H1 (cell line): ENCODE results near the gene IAH1. TPM values are rescaled to one million over a fixed set of nuclear protein-coding genes. Genes with fewer than 3 reads are reported as not detected.

Experiments used
- CTCF ChIA-PET: fragments of 300-600 bp; sonication (Branson Sonifier 250); formaldehyde crosslinking; loops from one replicate; lab custom pipeline; 2021; ENCODE audit not compliant: partially characterized antibody; lab: Charles Lee
- POLR2A ChIA-PET: fragments of 300-600 bp; sonication (Branson Sonifier 250); formaldehyde crosslinking; loops from one replicate; lab custom pipeline; 2021; ENCODE audit warnings: inconsistent platforms; ENCODE audit not compliant: partially characterized antibody; lab: Charles Lee
- DNase-seq, 2 experiments: peaks; one replicate each; pipeline versions ENCODE4 v3.0.0 to v3.0.0-alpha.2; 2010 to 2022; ENCODE audit warnings: low spot score in 2 of 2, low read depth in 1 of 2, mixed read lengths in 1 of 2
- FAIRE-seq: peaks from 2 replicates; lab custom pipeline; 2011; peaks lifted over from hg19 to GRCh38; lab: Jason Lieb, UNC
- H2AFZ ChIP-seq: 2 replicates; pipeline ENCODE4 v1.8.1; 2012; ENCODE audit warnings: low read length, inconsistent platforms
- H2AK5ac ChIP-seq: 2 replicates; pipeline ENCODE4 v1.6.1; 2013; ENCODE audit warnings: low read depth, low read length
- H2BK120ac ChIP-seq: replicated peaks from 2 replicates; pipeline ENCODE3; 2013; ENCODE audit warnings: low read depth, low read length, inconsistent platforms
- H2BK12ac ChIP-seq: 2 replicates; pipeline ENCODE4 v1.6.1; 2013; ENCODE audit warnings: low read depth, low read length
- H2BK15ac ChIP-seq: 2 replicates; pipeline ENCODE4 v1.6.1; 2013; ENCODE audit warnings: low read length
- H2BK20ac ChIP-seq: 2 replicates; pipeline ENCODE4 v1.6.1; 2013; ENCODE audit warnings: low read length
- H2BK5ac ChIP-seq: 2 replicates; pipeline ENCODE4 v1.6.1; 2013; ENCODE audit warnings: low read depth, low read length
- H3K14ac ChIP-seq: 2 replicates; pipeline ENCODE4 v1.6.1; 2013; ENCODE audit warnings: inconsistent platforms; ENCODE audit not compliant: insufficient read length
- H3K18ac ChIP-seq: 2 replicates; pipeline ENCODE4 v1.6.1; 2013; ENCODE audit warnings: low read length; ENCODE audit errors: extremely low read depth
- H3K23ac ChIP-seq: 2 replicates; pipeline ENCODE4 v1.6.1; 2013; ENCODE audit warnings: inconsistent platforms; ENCODE audit not compliant: insufficient read length
- H3K23me2 ChIP-seq: 2 replicates; pipeline ENCODE4 v1.6.1; 2013; ENCODE audit warnings: low read depth, low read length
- H3K27ac ChIP-seq: 2 replicates; pipeline ENCODE4 v1.6.1; 2011; ENCODE audit warnings: low read depth, low read length, inconsistent platforms
- H3K27me3 ChIP-seq, 4 experiments: replicated peaks in 1 of 4; 1 replicate in 1 of 4; 2 replicates in 3 of 4; pipeline versions ENCODE4 v1.6.1 to v1.8.1; 2011 to 2013; ENCODE audit warnings: low read length in 3 of 4, mild to moderate bottlenecking in 3 of 4, inconsistent platforms in 2 of 4, mixed read lengths in 2 of 4, moderate library complexity in 1 of 4; ENCODE audit not compliant: control insufficient read depth in 3 of 4, insufficient read depth in 3 of 4; ENCODE audit errors: extremely low read depth in 1 of 4
- H3K36me3 ChIP-seq, 4 experiments: 2 replicates each; pipeline versions ENCODE4 v1.6.1 to v1.8.1; 2011 to 2013; ENCODE audit warnings: mild to moderate bottlenecking in 4 of 4, low read length in 3 of 4, moderate library complexity in 2 of 4, control low read depth in 1 of 4, inconsistent platforms in 1 of 4; ENCODE audit not compliant: insufficient read depth in 4 of 4, control insufficient read depth in 2 of 4
- H3K4ac ChIP-seq: replicated peaks from 2 replicates; pipeline ENCODE3; 2013; ENCODE audit warnings: low read length, low read depth, mixed read lengths, inconsistent platforms; ENCODE audit not compliant: insufficient read length
- H3K4me1 ChIP-seq, 4 experiments: replicated peaks in 1 of 4; 1 replicate in 1 of 4; 2 replicates in 3 of 4; pipeline versions ENCODE4 v1.6.1 to v1.8.1; 2011 to 2013; ENCODE audit warnings: low read length in 3 of 4, inconsistent platforms in 2 of 4, mixed read lengths in 1 of 4; ENCODE audit not compliant: insufficient read depth in 4 of 4, control insufficient read depth in 3 of 4
- H3K4me2 ChIP-seq, 2 experiments: 2 replicates each; pipeline versions ENCODE4 v1.6.1 to v1.8.1; 2011 to 2013; ENCODE audit warnings: low read depth in 2 of 2, low read length in 2 of 2, control low read depth in 1 of 2, inconsistent platforms in 1 of 2, mild to moderate bottlenecking in 1 of 2; ENCODE audit not compliant: insufficient read depth in 1 of 2
- H3K4me3 ChIP-seq, 4 experiments: fragments of 200-600, 300-600 bp in 1 of 4; sonication (generic), shearing (Covaris generic), sonication (Bioruptor Twin) in 1 of 4; 2 replicates each; pipeline versions ENCODE4 v1.5.1 to v1.8.1; 2011 to 2016; ENCODE audit warnings: low read length in 4 of 4, low read depth in 3 of 4, control low read depth in 2 of 4, inconsistent platforms in 2 of 4, mild to moderate bottlenecking in 2 of 4, mixed read lengths in 1 of 4, moderate library complexity in 1 of 4; ENCODE audit not compliant: insufficient read depth in 2 of 4; ENCODE audit errors: extremely low read depth in 1 of 4
- H3K56ac ChIP-seq: replicated peaks from 2 replicates; pipeline ENCODE3; 2013; ENCODE audit warnings: low read depth, mild to moderate bottlenecking, mixed read lengths, low read length, inconsistent platforms; ENCODE audit not compliant: insufficient read length
- H3K79me1 ChIP-seq: 2 replicates; pipeline ENCODE4 v1.6.1; 2013; ENCODE audit warnings: low read depth, low read length, control low read depth
- H3K79me2 ChIP-seq, 2 experiments: 2 replicates each; pipeline versions ENCODE4 v1.6.1 to v1.8.1; 2012 to 2013; ENCODE audit warnings: low read length in 2 of 2, mild to moderate bottlenecking in 2 of 2, inconsistent platforms in 1 of 2; ENCODE audit not compliant: insufficient read depth in 2 of 2, control insufficient read depth in 1 of 2
- H3K9ac ChIP-seq, 4 experiments: replicated peaks in 1 of 4; 1 replicate in 1 of 4; 2 replicates in 3 of 4; pipeline versions ENCODE4 v1.6.1 to v1.8.1; 2011 to 2013; ENCODE audit warnings: low read depth in 3 of 4, low read length in 3 of 4, control low read depth in 2 of 4, mild to moderate bottlenecking in 2 of 4, moderate library complexity in 2 of 4, inconsistent platforms in 1 of 4; ENCODE audit errors: extremely low read depth in 1 of 4
- H3K9me3 ChIP-seq, 2 experiments: 2 replicates each; pipeline versions ENCODE4 v1.6.1 to v1.8.1; 2012 to 2013; ENCODE audit warnings: mild to moderate bottlenecking in 2 of 2, moderate library complexity in 2 of 2, control low read depth in 1 of 2, inconsistent platforms in 1 of 2, low read depth in 1 of 2, low read length in 1 of 2, mixed read lengths in 1 of 2; ENCODE audit not compliant: insufficient read depth in 2 of 2
- H4K20me1 ChIP-seq, 2 experiments: replicated peaks in 1 of 2; 2 replicates each; pipeline versions ENCODE3 to v1.8.1; 2011 to 2013; ENCODE audit warnings: inconsistent platforms in 2 of 2, low read length in 2 of 2, mild to moderate bottlenecking in 1 of 2; ENCODE audit not compliant: insufficient read depth in 2 of 2, control insufficient read depth in 1 of 2
- H4K5ac ChIP-seq: 2 replicates; pipeline ENCODE4 v1.6.1; 2013; ENCODE audit warnings: low read length, low read depth, mixed read lengths, inconsistent platforms; ENCODE audit not compliant: insufficient read length
- H4K8ac ChIP-seq: 2 replicates; pipeline ENCODE4 v1.8.0; 2013; ENCODE audit warnings: mild to moderate bottlenecking, moderate library complexity, low read length, inconsistent platforms; ENCODE audit not compliant: insufficient read depth; ENCODE audit errors: extremely low read depth
- H4K91ac ChIP-seq: replicated peaks from 2 replicates; pipeline ENCODE3; 2013; ENCODE audit warnings: low read length, mixed read lengths, inconsistent platforms; ENCODE audit not compliant: insufficient read length
- EP300 ChIP-seq, 2 experiments: IDR thresholded peaks; 1 replicate in 1 of 2; 2 replicates in 1 of 2; pipeline ENCODE4 v1.6.1; 2011 to 2012; ENCODE audit warnings: low read depth in 2 of 2, low read length in 2 of 2, mild to moderate bottlenecking in 2 of 2, borderline replicate concordance in 1 of 2, inconsistent platforms in 1 of 2, moderate library complexity in 1 of 2
- JUN ChIP-seq: IDR thresholded peaks from 2 replicates; pipeline ENCODE4 v1.6.1; 2011; ENCODE audit warnings: low read depth, mild to moderate bottlenecking, improper control_type of control experiment, low read length
- MAFK ChIP-seq: IDR thresholded peaks from 2 replicates; pipeline ENCODE4 v1.6.1; 2012; ENCODE audit warnings: low read depth, mild to moderate bottlenecking, improper control_type of control experiment, low read length
- NRF1 ChIP-seq: IDR thresholded peaks from 2 replicates; pipeline ENCODE4 v1.6.1; 2011; ENCODE audit warnings: mild to moderate bottlenecking, low read depth, low read length, improper control_type of control experiment
- POLR2A ChIP-seq, 2 experiments: IDR thresholded peaks; 1 replicate in 1 of 2; 2 replicates in 1 of 2; pipeline ENCODE4 v1.6.1; 2011; ENCODE audit warnings: low read depth in 2 of 2, low read length in 2 of 2, mild to moderate bottlenecking in 2 of 2; ENCODE audit errors: control extremely low read depth in 1 of 2
- SP2 ChIP-seq: IDR thresholded peaks from 2 replicates; pipeline ENCODE4 v1.6.1; 2012; ENCODE audit warnings: mild to moderate bottlenecking, low read length, inconsistent platforms
- YY1 ChIP-seq: IDR thresholded peaks from 2 replicates; pipeline ENCODE4 v1.6.1; 2011; ENCODE audit warnings: low read depth, mild to moderate bottlenecking, low read length
- ZNF274 ChIP-seq: IDR thresholded peaks from 2 replicates; pipeline ENCODE4 v1.7.0; 2012; ENCODE audit warnings: low read length, borderline replicate concordance; ENCODE audit errors: extremely low read depth
- WGBS, 2 experiments: shearing (Covaris generic) in 1 of 2; methylation state at CpG; one replicate each; pipeline versions ENCODE4 v1.1.6 to v1.1.7; 2013 to 2015; ENCODE audit warnings: low lambda C conversion rate in 2 of 2, mixed read lengths in 2 of 2, inconsistent platforms in 1 of 2, low coverage in 1 of 2, missing lambda C conversion rate in 1 of 2; ENCODE audit not compliant: insufficient replicate concordance in 2 of 2, insufficient coverage in 1 of 2, insufficient read length in 1 of 2; ENCODE audit errors: extremely low coverage in 1 of 2, missing lambda C conversion rate in 1 of 2; 5-methylcytosine and 5-hydroxymethylcytosine counted together
- polyA plus RNA-seq, 7 experiments: library from polyadenylated mRNA; depleted of rRNA in 3 of 7; stranded (reverse) in 5 of 7; unstranded in 2 of 7; fragments of >200 nt in 5 of 7; fragments of 200-250 nt in 2 of 7; gene quantifications; 1 replicate in 5 of 7; 2 replicates in 1 of 7; 4 replicates in 1 of 7; pipeline versions ENCODE4 v1.2.1 to v1.2.3, GENCODE V29; 2011 to 2013; ENCODE audit warnings: missing spikeins in 2 of 7, mixed read lengths in 2 of 7
- total RNA-seq: library from RNA; stranded (reverse); fragmentation: NEBNext Ultra II Directional; extraction: Animal tissue kit (Norgen Biotek cat#: 25700); gene quantifications from 2 replicates; pipeline ENCODE4 v1.2.1, GENCODE V29; 2021
- TF ChIP-seq, protein P1 (sequence below): IDR thresholded peaks from 2 replicates; pipeline ENCODE4 v1.6.1; 2012; ENCODE audit warnings: low read length, inconsistent platforms
- TF ChIP-seq, protein P2 (sequence below): IDR thresholded peaks from 2 replicates; pipeline ENCODE4 v1.6.1; 2011; ENCODE audit warnings: low read length, improper control_type of control experiment
- TF ChIP-seq, protein P3 (sequence below): IDR thresholded peaks from 2 replicates; pipeline ENCODE4 v1.6.1; 2012; ENCODE audit warnings: inconsistent platforms

Gene IAH1
- total and polyA plus RNA-seq, 2 of the 8 experiments (the other 6 are each of a cell fraction or from before 2014, with no cell fraction given) = 15.1 to 21.5 TPM

DNA sequence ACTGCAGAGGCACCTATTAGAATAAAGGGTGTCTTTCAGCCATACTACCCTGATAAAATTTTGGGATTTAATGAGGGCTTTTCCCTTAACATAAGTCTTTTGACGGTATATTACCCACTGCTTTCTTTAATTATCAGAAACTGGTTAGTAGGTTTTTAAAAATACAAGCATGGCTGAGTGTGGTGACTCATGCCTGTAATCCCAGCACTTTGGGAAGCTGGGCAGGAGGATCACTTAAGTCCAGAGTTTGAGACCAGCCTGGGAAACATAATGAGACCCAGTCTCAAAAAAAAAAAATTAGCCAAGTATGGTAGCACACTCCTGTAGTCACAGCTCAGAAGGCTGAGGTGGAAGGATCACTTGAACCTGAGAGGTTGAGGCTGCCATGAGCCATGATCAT is 34.8 kb upstream of the IAH1 start:
- FAIRE-seq = no peak
- no peak overlapping the region for H3K4ac ChIP-seq

More for the DNA sequence above, 34.8 kb upstream of the IAH1 start:
- Histone ChIP-seq H3K9me3 (no peaks in the 10 kb centered on the region), H3K27ac (no peak overlapping the region), H4K8ac (no peak overlapping the region), H3K23me2 (no peaks in the 10 kb centered on the region), H3K79me2 (no peaks in the 10 kb centered on the region), H3K14ac (no peak overlapping the region), H4K5ac (no peak overlapping the region), H2BK120ac (no peak overlapping the region), H2AK5ac (no peak overlapping the region), H3K4me2 (no peak overlapping the region), H3K23ac (no peak overlapping the region), H2BK5ac (no peak overlapping the region), H2BK12ac (no peak overlapping the region), H3K27me3 (no peaks in the 10 kb centered on the region; a peak in 1 of 7 replicates), H3K79me1 (no peaks in the 10 kb centered on the region; the same call in 1 of the 2 replicates), H2BK20ac (no peak overlapping the region), H3K9ac (no peak overlapping the region), H4K20me1 (no peaks in the 10 kb centered on the region), H3K56ac (no peak overlapping the region), H2AFZ (no peak overlapping the region), H3K4me1 (no peaks in the 10 kb centered on the region), H3K36me3 (peaks cover 9 to 69% (median 53%) of the 10 kb centered on the region in 4 experiments), H4K91ac (no peak overlapping the region), H2BK15ac (no peak overlapping the region), H3K4me3 (no peak overlapping the region), H3K18ac (no peak overlapping the region)
- TF ChIP-seq, protein P1, sequence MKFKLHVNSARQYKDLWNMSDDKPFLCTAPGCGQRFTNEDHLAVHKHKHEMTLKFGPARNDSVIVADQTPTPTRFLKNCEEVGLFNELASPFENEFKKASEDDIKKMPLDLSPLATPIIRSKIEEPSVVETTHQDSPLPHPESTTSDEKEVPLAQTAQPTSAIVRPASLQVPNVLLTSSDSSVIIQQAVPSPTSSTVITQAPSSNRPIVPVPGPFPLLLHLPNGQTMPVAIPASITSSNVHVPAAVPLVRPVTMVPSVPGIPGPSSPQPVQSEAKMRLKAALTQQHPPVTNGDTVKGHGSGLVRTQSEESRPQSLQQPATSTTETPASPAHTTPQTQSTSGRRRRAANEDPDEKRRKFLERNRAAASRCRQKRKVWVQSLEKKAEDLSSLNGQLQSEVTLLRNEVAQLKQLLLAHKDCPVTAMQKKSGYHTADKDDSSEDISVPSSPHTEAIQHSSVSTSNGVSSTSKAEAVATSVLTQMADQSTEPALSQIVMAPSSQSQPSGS = no peak
- TF ChIP-seq, protein P2, sequence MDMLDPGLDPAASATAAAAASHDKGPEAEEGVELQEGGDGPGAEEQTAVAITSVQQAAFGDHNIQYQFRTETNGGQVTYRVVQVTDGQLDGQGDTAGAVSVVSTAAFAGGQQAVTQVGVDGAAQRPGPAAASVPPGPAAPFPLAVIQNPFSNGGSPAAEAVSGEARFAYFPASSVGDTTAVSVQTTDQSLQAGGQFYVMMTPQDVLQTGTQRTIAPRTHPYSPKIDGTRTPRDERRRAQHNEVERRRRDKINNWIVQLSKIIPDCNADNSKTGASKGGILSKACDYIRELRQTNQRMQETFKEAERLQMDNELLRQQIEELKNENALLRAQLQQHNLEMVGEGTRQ = no peak
- TF ChIP-seq JUN (no peak), ZNF274 (no peak), YY1 (no peak), SP2 (no peak), NRF1 (no peak), EP300 (IDR thresholded peaks at IDR 0.05; ENCODE audit: borderline replicate concordance in 1 of 2, low read depth in 2 of 2, low read length in 2 of 2) (no peak), MAFK (no peak), POLR2A (IDR thresholded peaks at IDR 0.05; ENCODE audit: control extremely low read depth in 1 of 2, low read depth in 2 of 2, low read length in 2 of 2) (no peak)
- TF ChIP-seq, protein P3, sequence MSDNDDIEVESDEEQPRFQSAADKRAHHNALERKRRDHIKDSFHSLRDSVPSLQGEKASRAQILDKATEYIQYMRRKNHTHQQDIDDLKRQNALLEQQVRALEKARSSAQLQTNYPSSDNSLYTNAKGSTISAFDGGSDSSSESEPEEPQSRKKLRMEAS = no peak
- CTCF ChIA-PET = no interaction called here
- no peak for DNase-seq
- POLR2A ChIA-PET = interaction anchor here (0.7 kb wide), 1 partner anchor 127 kb away, joined by 4 read pairs; no protein-coding TSS in a partner anchor
- WGBS, 2 experiments = 100% methylated on average over 1 of the region's 1 CpG; no CpG with 5 or more reads in 1 of the 2 experiments
